Uterus (tissue), 2 donors: ENCODE data around the gene PET117.

Experiments
- POLR2A ChIP-seq, 2 donors: fragments of 450-650 bp; IDR thresholded peaks; one replicate each; pipeline ENCODE4 v1.6.1; 2016; ENCODE audit warnings: antibody characterized with exemption in 2 of 2, mild to moderate bottlenecking in 1 of 2, moderate library complexity in 1 of 2
- TF ChIP-seq, protein P1 (sequence below), 4 experiments: fragments of 200-600 bp in 2 of 4; fragments of 450-650 bp in 2 of 4; sonication (generic) in 2 of 4; IDR thresholded peaks; one replicate each; pipeline ENCODE4 v1.5.1; 2016 to 2019; ENCODE audit warnings: antibody characterized with exemption in 4 of 4, mild to moderate bottlenecking in 2 of 4, moderate library complexity in 1 of 4

DNA sequence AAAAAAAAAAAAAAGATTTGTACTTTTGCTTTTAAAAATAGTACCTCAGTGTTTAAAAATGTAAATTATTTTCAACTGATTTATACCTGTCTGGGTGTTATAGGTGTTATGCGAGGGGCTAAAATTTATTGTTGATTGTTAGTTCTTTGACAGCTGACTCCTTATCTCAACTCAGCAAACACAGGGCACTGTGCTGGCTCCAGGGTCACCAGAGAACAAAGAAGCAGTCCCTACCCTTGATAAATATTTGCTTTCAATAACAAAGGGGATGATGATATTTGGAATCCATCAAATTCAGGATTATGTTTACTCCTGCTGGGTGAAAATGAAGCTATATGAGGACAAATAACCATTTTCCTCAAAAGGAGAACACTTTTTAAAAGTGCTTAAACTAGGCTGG lies 34.2 kb upstream of the PET117 start:
- TF ChIP-seq, protein P1, sequence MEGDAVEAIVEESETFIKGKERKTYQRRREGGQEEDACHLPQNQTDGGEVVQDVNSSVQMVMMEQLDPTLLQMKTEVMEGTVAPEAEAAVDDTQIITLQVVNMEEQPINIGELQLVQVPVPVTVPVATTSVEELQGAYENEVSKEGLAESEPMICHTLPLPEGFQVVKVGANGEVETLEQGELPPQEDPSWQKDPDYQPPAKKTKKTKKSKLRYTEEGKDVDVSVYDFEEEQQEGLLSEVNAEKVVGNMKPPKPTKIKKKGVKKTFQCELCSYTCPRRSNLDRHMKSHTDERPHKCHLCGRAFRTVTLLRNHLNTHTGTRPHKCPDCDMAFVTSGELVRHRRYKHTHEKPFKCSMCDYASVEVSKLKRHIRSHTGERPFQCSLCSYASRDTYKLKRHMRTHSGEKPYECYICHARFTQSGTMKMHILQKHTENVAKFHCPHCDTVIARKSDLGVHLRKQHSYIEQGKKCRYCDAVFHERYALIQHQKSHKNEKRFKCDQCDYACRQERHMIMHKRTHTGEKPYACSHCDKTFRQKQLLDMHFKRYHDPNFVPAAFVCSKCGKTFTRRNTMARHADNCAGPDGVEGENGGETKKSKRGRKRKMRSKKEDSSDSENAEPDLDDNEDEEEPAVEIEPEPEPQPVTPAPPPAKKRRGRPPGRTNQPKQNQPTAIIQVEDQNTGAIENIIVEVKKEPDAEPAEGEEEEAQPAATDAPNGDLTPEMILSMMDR (IDR thresholded peaks at IDR 0.05), result no peak
- TF ChIP-seq POLR2A (IDR thresholded peaks at IDR 0.05), result no peak
